BJ (cell line): Measurements from ENCODE around the gene DENND1C. TPM values are rescaled to one million over a fixed set of nuclear protein-coding genes. Genes with fewer than 3 reads are reported as not detected.

ENCODE experiments used
- CTCF ChIA-PET: fragments of 350-600 bp; formaldehyde crosslinking; extraction: SDS; loops from one replicate; lab custom pipeline; 2021; ENCODE audit warnings: antibody characterized with exemption, inconsistent platforms; lab: Yijun Ruan, JAX
- POLR2A ChIA-PET: fragments of 300-600 bp; sonication (Branson Sonifier 250); formaldehyde crosslinking; extraction: SDS; loops from one replicate; lab custom pipeline; 2021; ENCODE audit warnings: antibody characterized with exemption; lab: Charles Lee
- DNase-seq: peaks from one replicate; pipeline ENCODE4 v3.0.0-alpha.2; 2011; ENCODE audit warnings: low read depth
- H3K27me3 ChIP-seq: 2 replicates; pipeline ENCODE4 v1.6.0; 2011; ENCODE audit warnings: low read length; ENCODE audit not compliant: control insufficient read depth, insufficient read depth
- H3K36me3 ChIP-seq: 2 replicates; pipeline ENCODE4 v1.5.1; 2011; ENCODE audit warnings: low read length; ENCODE audit not compliant: control insufficient read depth, insufficient read depth
- H3K4me3 ChIP-seq: 2 replicates; pipeline ENCODE4 v1.5.1; 2011; ENCODE audit warnings: low read depth, mild to moderate bottlenecking, control low read depth, low read length
- polyA plus RNA-seq: library from polyadenylated mRNA; depleted of rRNA; stranded (reverse); fragments of >200 nt; gene quantifications from 2 replicates; pipeline ENCODE4 v1.2.3, GENCODE V29; 2011
- TF ChIP-seq, protein P1 (sequence below): IDR thresholded peaks from 2 replicates; pipeline ENCODE4 v1.5.1; 2011; ENCODE audit warnings: low read depth, mild to moderate bottlenecking, control low read depth, inconsistent platforms, low read length, moderate library complexity; ENCODE audit not compliant: insufficient read depth

Gene DENND1C
- polyA plus RNA-seq, 1 experiment = 0.07 TPM

GRCh38 chr19:6480848-6481415, 655 bp downstream of the DENND1C start:
- POLR2A ChIA-PET = no interaction called here
- TF ChIP-seq, protein P1, sequence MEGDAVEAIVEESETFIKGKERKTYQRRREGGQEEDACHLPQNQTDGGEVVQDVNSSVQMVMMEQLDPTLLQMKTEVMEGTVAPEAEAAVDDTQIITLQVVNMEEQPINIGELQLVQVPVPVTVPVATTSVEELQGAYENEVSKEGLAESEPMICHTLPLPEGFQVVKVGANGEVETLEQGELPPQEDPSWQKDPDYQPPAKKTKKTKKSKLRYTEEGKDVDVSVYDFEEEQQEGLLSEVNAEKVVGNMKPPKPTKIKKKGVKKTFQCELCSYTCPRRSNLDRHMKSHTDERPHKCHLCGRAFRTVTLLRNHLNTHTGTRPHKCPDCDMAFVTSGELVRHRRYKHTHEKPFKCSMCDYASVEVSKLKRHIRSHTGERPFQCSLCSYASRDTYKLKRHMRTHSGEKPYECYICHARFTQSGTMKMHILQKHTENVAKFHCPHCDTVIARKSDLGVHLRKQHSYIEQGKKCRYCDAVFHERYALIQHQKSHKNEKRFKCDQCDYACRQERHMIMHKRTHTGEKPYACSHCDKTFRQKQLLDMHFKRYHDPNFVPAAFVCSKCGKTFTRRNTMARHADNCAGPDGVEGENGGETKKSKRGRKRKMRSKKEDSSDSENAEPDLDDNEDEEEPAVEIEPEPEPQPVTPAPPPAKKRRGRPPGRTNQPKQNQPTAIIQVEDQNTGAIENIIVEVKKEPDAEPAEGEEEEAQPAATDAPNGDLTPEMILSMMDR = no peak
- no peaks in the 10 kb centered on the region for H3K27me3 ChIP-seq
- no peak for DNase-seq
- H3K4me3 ChIP-seq = no peak overlapping the region
- CTCF ChIA-PET = interaction anchor here (0.8 to 3.3 kb wide), 3 partner anchors 12 to 152 kb away, joined by 3 to 7 read pairs (median 3); no protein-coding TSS in a partner anchor
- H3K36me3 ChIP-seq = no peaks in the 10 kb centered on the region

- TF ChIP-seq, protein P1 = no peak
- H3K27me3 ChIP-seq = peaks cover 1% of the 10 kb centered on the region
- CTCF ChIA-PET = no interaction called here
- H3K36me3 ChIP-seq = no peaks in the 10 kb centered on the region
- POLR2A ChIA-PET = no interaction called here
- H3K4me3 ChIP-seq = no peak overlapping the region
- no peak for DNase-seq
These were observed 1.7 kb downstream of the DENND1C start for GRCh38 chr19:6479836-6480398.

DNA sequence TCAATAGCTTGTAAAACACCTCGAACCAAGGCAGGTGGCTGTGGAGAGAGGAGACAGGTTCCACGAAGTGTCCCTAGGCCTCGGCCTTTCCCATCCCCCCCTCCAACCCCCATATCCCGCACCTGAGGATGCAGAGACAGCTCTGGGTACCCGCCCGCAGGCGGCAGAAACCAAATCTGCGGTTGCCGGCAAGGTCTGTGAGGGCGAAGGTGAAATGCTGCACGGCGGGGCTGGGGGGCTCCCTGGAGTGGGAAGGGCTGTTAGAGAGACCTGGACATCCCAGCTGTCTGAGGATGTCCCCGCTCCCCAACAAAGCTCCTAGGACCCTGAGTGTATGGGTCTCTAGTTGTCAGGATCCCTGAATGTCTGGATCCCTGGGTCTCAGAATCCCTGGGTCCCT, 2.8 kb downstream of the DENND1C start:
- no peaks in the 10 kb centered on the region for H3K36me3 ChIP-seq
- DNase-seq = no peak
- CTCF ChIA-PET = interaction anchor here (0.9 kb wide), 1 partner anchor 160 kb away, joined by 3 read pairs; no protein-coding TSS in a partner anchor

GRCh38 chr19:6476896-6477431, 4.6 kb downstream of the DENND1C start:
- no peak for DNase-seq
- ChIA-PET CTCF (interaction anchor here (0.8 to 1.0 kb wide), 2 partner anchors 17 to 45 kb away, joined by 3 read pairs; partner anchors contain the start of gene SLC25A23), POLR2A (no interaction called here)
- H3K36me3 ChIP-seq = no peaks in the 10 kb centered on the region
- H3K27me3 ChIP-seq = peaks cover 1% of the 10 kb centered on the region
- TF ChIP-seq, protein P1 = no peak
- H3K4me3 ChIP-seq = peak overlapping the region; percentile 14; the same call in 1 of the 2 replicates

More for the DNA sequence above, 2.8 kb downstream of the DENND1C start:
- Histone ChIP-seq H3K27me3 (peaks cover 1% of the 10 kb centered on the region), H3K4me3 (no peak overlapping the region)
- TF ChIP-seq, protein P1 = no peak
- POLR2A ChIA-PET = no interaction called here

DNA sequence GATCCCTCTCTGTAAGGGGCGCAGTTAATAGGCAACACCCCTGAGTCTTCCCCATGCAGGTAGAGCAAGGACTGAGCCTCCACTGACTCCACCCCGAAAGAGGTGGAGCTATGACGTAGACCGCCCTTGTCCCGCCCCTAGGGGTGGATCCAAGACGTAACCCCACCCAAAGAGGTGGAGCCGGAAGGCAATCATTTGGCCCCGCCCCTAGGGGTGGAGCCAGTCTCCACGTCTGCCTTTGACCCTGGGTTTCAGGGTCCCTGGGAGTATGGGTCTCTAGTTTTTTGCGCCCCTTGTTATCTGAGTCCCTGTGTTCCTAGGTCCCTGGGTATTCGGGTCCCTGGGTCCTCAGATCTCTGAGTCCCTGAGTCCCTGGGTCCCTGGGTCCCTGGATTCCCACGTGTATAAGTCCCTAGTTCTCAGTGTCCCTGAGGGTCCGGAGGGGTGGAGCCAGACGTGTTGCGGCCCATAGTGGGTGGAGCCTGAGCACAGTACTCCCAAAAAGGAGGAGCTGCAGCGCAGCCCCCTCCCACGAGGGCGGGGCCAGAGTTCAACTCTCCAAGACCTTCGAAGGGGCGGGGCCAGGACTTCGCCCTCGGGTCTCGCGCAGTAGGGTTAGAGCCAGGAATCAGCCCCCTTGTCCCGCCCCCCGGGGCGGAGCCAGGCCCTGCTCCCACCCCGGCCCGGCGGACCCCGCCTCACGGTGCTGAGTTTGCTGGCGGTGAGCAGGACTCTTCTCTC, 5.3 kb downstream of the DENND1C start:
- DNase-seq = no peak
- Histone ChIP-seq H3K4me3 (peak overlapping the region; percentile 14; the same call in 1 of the 2 replicates), H3K27me3 (peaks cover 1% of the 10 kb centered on the region), H3K36me3 (no peaks in the 10 kb centered on the region)
- ChIA-PET POLR2A (no interaction called here), CTCF (interaction anchor here (0.8 to 1.0 kb wide), 2 partner anchors 17 to 46 kb away, joined by 3 read pairs; partner anchors contain the start of gene SLC25A23)
- TF ChIP-seq, protein P1 = no peak
